Left lobe of liver (tissue), 2 donors: ENCODE measurements around the gene ADAMTS1. TPM values are rescaled to one million over a fixed set of nuclear protein-coding genes. Genes with fewer than 3 reads are reported as not detected.
A peak's percentile ranks its signal among the peaks of the same experiment; 100 is the strongest.

Experiments
- ATAC-seq: fragments of 200-7000 bp; cut with Tn5 transposase; one replicate; pipeline ENCODE4 v1.9.1; 2020; ENCODE audit warnings: mild to moderate bottlenecking, moderate library complexity
- DNase-seq: peaks from one replicate; pipeline ENCODE4 v3.0.0-alpha.2; 2020; ENCODE audit warnings: low spot score
- total RNA-seq: library from RNA; stranded (reverse); gene quantifications from one replicate; pipeline ENCODE4 v1.2.1, GENCODE V29; 2021
- donor health status: DM: no; HTN: no; CAD: no; lungs with moderate emphysema.
- donor health status: DM: no; HTN: yes; CAD: no.

Gene ADAMTS1
- total RNA-seq, 1 donor from 2014 or later: 3.3 TPM

DNA sequence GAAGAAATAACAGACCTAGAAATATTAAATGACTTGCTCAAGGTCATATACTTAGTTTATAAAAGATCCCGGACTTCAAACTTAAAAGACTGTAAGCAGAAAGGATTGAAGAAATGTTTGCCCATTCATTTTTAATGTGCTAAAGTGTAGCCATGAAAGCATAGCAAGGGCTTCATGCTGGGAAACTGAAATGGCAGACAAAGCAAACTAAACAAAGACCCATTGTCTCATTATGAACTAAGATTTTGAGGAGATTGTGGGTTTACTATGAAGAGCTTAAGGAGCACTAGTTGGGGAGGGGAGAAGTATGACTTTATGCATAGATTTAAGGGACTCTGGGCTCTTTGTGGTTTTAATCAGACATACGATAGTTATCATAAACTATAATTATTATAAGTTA lies 26.3 kb downstream of the ADAMTS1 start:
- DNase-seq (no peak), ATAC-seq (no peak)

DNA sequence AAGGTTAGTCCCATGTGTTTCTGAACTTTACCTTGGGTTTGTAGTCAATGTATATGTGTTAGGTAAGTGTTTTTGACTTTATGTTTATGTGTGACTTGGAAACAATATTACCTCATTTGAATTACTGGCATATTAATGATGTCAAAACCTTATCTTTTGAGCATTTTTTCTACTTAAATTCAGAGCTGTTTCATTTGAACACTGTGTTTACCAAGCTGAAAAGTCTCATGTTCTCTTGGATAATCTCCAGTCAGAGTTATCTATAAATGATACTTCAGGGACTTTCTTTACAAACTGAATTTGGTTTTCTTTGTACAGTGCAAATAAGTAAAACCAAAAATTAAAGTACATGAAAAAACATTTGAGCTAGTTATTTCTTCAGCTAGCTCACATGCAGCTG lies 30.0 kb downstream of the ADAMTS1 start:
- no peak for ATAC-seq
- no peak for DNase-seq

DNA sequence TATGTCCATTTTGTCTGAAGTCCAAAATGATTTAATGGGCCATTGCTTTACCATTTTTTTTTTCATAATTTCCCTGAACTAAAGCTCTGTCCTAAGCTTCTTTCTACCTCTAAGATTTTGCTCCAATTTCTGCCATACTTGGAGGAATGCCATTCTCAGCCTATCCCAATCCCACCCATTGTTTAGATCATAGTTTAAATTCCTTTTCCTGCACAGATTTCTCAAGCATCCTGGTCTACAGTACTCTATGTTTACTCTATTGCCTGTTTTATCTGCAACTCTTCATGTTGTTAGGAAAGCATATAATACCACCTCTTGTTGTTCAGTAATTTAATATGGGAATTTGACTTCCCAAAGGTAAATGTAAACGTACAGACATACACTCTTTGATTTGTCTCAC lies 30.8 kb downstream of the ADAMTS1 start:
- no peak for ATAC-seq
- DNase-seq: no peak

- ATAC-seq: no peak
These were observed 31.7 kb downstream of the ADAMTS1 start for GRCh38 chr21:26813426-26813998.

DNA sequence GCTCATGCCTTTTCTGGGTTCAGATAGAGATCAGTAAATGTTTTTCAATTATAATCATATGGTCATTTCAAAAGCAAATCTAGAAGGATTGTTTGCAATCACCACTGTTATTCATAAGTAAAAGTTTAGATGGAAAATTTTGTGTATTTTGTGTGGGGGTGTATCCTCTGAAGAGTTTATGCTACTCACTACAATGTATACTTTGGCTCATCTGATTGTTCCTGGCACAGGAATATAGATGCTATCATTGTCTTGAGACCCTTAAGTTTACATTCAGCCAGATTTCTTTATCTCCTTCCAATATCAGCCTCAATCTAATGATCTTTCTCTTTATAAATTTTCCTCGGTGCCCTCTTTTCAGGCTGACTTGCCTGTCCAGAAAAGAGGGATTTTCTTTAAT lies 33.0 kb downstream of the ADAMTS1 start:
- DNase-seq: no peak
- ATAC-seq: no peak

More at GRCh38 chr21:26813426-26813998, 31.7 kb downstream of the ADAMTS1 start:
- DNase-seq: no peak

GRCh38 chr21:26811482-26811881 lies 33.7 kb downstream of the ADAMTS1 start:
- DNase-seq (no peak), ATAC-seq (no peak)

DNA sequence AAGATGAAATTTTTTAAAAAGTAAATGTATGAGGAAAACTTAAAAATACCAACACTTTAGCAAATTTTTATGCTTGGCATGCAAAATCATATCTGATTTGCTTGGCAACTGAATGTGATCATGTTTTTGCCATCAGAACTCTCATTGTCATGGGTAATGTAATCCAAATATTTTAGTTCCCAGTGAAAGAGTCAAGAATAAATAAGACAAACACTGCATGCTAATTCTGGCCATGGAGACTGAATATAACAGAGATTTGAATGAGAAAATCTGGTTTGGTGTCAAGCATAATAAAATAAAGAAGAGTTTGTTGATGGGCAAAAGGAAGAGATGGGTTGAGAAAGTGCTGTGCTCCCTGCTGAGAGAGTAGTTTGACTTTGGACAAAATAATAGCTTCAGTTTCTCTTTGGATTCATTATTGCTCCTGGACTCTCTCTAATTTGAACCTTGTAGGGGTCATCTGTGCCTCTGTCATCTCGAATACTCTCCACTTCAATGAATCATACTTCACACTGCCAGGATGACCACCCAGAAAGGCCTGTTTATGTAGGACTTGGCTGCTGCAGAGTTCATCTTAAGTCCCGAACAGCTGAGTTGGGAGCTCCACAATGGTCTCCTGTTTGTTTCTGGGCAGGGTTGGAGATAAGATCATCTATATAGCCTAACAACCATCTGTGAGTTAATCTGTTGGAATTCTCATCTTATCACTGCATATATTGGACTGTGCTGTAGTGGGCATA lies 34.4 kb downstream of the ADAMTS1 start:
- no peak for DNase-seq
- ATAC-seq: no peak

DNA sequence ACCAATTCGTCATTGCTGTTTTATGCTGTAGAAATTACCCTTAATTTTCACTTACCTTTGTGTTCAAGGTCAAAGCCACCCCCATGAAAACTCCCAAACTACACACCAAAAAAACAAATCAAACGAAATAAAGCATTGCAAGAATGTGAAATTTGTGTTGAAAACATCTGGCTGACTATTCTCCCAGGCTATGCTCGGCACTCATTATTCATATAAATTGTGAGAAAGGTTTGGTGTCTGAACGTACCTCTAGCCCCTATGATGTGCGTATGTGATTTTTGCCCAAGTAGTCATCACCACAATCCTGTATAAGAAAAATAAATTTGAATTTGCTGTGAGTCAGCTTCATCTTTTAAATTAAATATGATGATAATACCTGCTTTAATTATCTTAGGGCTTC lies 34.9 kb downstream of the ADAMTS1 start:
- ATAC-seq (no peak), DNase-seq (no peak)

GRCh38 chr21:26809745-26810144 lies 35.5 kb downstream of the ADAMTS1 start:
- DNase-seq (no peak), ATAC-seq (no peak)

DNA sequence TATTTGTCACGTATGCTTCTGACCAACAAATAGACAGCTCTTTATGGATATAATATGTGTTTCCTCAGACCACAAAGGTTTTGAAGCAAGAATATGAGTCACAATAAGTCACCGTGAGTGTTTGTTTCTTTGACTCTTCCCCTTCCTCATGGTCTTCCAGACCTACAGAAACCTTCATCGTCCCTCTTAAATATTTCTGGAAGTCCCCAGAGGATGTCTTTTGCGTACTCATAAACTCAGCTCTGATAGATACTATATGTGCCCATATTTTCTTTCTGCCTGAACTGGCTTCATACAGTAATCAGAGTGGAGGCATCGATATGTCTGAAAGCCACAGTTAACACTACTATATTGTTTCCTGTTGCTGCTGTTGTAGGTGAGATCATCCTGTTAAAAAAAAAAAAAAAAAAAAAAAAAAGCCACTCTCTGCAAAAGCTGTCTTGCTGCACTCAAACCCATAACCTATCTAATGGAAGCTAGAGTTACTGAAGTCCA lies 38.4 kb downstream of the ADAMTS1 start:
- ATAC-seq (no peak), DNase-seq (no peak)

GRCh38 chr21:26804895-26805609 lies 40.2 kb downstream of the ADAMTS1 start:
- no peak for DNase-seq
- no peak for ATAC-seq

DNA sequence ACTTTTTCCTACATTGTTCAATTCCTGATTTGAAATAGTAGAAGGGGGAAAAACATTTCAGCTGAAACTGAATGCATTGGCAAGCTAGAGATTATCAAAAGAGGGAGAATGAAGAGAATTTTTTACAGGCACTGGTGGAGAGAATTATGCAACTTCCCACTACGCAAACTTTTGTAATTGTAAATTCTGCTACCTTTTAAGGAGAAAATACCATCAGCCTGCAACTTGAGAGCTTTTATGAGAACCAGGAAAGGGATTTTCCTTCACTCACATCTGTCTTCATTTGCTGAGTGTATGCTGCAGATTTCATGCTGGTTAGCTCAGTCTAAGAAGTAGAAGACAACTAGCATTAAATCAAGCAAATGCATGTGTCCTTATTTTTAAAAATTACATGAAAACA lies 43.7 kb downstream of the ADAMTS1 start:
- ATAC-seq: no peak

GRCh38 chr21:26800970-26801431 lies 44.2 kb downstream of the ADAMTS1 start:
- no peak for ATAC-seq
- DNase-seq: no peak

More for the DNA sequence above, 43.7 kb downstream of the ADAMTS1 start:
- no peak for DNase-seq

DNA sequence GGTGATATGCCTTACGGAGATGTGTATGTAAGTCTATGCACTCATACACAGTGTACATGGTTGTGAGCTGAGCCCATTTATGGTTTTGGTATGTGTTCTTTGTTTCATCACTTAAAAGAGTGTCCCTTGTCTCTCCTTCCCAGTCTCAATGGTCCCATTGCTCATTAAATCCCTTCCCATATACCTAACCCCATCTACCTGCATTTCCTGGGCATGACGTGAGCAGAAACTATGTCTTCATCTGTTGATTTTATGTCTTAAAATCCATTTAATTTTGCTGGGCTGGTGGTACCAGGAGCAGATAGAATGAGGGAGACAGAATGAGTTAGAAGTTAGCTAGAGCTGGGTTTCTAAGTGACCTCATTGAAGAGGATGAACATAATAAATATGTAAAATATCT lies 44.8 kb downstream of the ADAMTS1 start:
- DNase-seq (no peak), ATAC-seq (no peak)

DNA sequence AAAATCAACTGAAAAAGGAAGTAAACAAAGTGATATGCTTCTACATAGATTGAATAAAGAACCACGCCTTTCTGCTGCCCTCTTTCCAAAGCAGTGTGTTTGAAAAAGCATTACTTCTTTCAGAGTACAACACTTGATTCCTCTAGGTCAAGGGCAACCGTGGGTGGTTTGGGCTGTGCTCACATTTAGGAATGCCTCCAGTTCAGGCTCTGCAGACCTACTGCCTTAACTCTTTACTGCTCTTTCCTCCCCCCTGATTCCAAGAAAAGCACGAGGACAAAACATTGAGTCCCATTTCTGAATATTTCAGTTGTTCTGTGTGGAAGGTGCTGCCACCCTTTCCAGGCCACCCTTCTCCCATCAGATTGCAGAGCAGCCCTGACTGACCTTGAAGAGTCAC lies 45.2 kb downstream of the ADAMTS1 start:
- DNase-seq (no peak), ATAC-seq (no peak)

DNA sequence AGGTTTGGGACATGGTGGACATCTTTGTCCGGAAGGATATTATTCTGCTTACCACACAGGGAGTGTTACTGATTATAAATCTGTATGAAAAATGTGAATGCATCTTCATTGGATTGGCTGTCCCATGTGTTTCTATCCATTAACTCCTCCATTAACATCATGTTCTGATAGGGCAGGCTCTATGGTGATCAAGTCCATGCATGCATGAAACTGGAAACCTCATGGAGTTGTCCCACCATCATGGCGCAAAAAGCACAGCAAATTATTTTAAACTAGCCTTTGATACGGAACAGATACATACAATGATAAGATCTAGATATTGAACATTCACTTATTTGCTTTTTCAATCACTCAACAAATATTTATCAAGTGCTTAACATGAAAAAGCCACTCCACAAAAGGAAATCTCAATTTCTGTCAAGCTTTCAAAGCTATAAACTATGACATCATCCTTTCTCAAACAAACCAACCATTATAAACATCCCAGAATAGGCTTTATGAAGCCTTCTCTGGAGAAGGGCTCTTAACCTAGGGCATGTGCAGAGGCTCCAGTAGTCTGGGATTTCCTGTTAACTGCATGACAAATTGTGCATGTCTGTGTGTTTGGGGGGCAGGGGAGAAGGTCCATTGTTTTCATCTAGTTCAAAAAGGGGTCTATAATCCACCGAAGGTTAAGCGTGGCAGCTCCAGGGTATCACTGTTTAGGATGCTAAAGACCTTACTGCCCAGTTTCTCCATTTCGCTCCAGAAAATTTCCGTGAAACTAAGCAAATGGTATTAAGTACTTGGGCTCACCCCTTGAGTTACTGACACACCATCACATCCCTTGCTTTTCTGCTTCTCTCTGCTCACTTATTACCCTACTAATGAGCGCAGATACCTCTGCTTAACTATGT lies 46.1 kb downstream of the ADAMTS1 start:
- DNase-seq: no peak
- ATAC-seq: no peak

- ATAC-seq: no peak
- DNase-seq: no peak
These were observed 47.2 kb downstream of the ADAMTS1 start for GRCh38 chr21:26797878-26798456.

- peak; percentile 29 for ATAC-seq
These were observed 49.3 kb downstream of the ADAMTS1 start for GRCh38 chr21:26795866-26796329.

DNA sequence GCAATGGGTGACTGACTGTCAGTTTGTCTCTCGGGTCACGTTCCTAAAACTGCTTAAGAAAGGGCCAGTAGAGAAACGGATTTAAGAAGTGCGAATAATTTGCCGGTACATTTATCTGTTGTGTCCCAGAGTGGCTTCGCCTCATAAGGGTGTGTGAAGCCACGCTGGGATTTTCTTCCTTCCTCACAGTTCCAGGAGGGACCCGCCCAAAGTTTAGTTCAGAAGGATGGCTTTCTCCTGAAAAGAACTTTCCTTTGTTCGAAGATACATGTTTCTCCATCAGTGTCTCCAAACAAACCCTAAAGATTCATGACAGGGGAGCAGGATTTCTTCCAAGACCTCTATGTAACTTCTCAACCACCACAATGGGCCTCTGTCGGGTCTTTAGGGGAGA lies 49.8 kb downstream of the ADAMTS1 start:
- ATAC-seq (no peak), DNase-seq (no peak)

More at GRCh38 chr21:26795866-26796329, 49.3 kb downstream of the ADAMTS1 start:
- no peak for DNase-seq
